SH-SY5Y (cell line): ENCODE measurements around the gene SARDH.

Source experiments
- GATA2 ChIP-seq: IDR thresholded peaks from 2 replicates; pipeline ENCODE4 v1.6.1; 2011; ENCODE audit warnings: mild to moderate bottlenecking, low read depth, low read length
- GATA3 ChIP-seq: IDR thresholded peaks from 2 replicates; pipeline ENCODE4 v1.6.1; 2011; ENCODE audit warnings: low read depth, mild to moderate bottlenecking, low read length, moderate library complexity

- no peak for TF ChIP-seq GATA3
- TF ChIP-seq GATA2, result no peak
These were observed 41.6 kb upstream of the SARDH start for GRCh38 chr9:133779516-133780403.
